HepG2 (cell line): ENCODE data around the gene SPP1. TPM values are rescaled to one million over a fixed set of nuclear protein-coding genes. Genes with fewer than 3 reads are reported as not detected.

ENCODE experiments used
- ATAC-seq: fragments of 200-7000 bp; cut with Tn5 transposase; 3 replicates; pipeline ENCODE4 v1.9.1; 2020; ENCODE audit warnings: mild to moderate bottlenecking, moderate library complexity
- BruUV-seq: library from RNA; stranded (reverse); fragments of 400-500 nt; replicated peaks from 2 replicates; lab custom pipeline; 2021; lab: Mats Ljungman, UMichigan
- CTCF ChIA-PET: fragments of 300-600 bp; formaldehyde crosslinking; extraction: SDS; loops from one replicate; lab custom pipeline; 2021; ENCODE audit warnings: low total read pairs, inconsistent platforms, low intra/inter-chr PET ratio; lab: Yijun Ruan, JAX
- POLR2A ChIA-PET: fragments of 350-600 bp; sonication (Branson Sonifier 250); formaldehyde crosslinking; loops from one replicate; lab custom pipeline; 2020; ENCODE audit warnings: antibody characterized with exemption, inconsistent platforms; lab: Yijun Ruan, JAX
- DNase-seq: peaks from one replicate; pipeline ENCODE4 v3.0.0-alpha.2; 2015; ENCODE audit warnings: low spot score
- FAIRE-seq: peaks from 3 replicates; lab custom pipeline; 2011; peaks lifted over from hg19 to GRCh38; lab: Jason Lieb, UNC
- H2AFZ ChIP-seq: one replicate; pipeline ENCODE4 v1.6.1; 2011; ENCODE audit warnings: low read length, inconsistent platforms
- H3K27ac ChIP-seq: fragments of 300-600 bp; 3 replicates; pipeline ENCODE4 v1.8.0; 2011; ENCODE audit warnings: mixed run types, mild to moderate bottlenecking, mixed read lengths, low read length, inconsistent platforms; ENCODE audit not compliant: insufficient read depth; ENCODE audit errors: extremely low read length
- H3K27me3 ChIP-seq, 2 experiments: fragments of 200-600 bp in 1 of 2; 2 replicates in 1 of 2; 3 replicates in 1 of 2; pipeline versions ENCODE4 v1.6.0 to v1.8.0; 2011; ENCODE audit warnings: low read length in 2 of 2, mild to moderate bottlenecking in 2 of 2, moderate library complexity in 2 of 2, inconsistent platforms in 1 of 2; ENCODE audit not compliant: insufficient read depth in 2 of 2, control insufficient read depth in 1 of 2
- H3K36me3 ChIP-seq, 2 experiments: fragments of 200-600 bp in 1 of 2; replicated peaks in 1 of 2; 2 replicates in 1 of 2; 3 replicates in 1 of 2; pipeline versions ENCODE4 v1.5.1 to v1.8.0; 2011; ENCODE audit warnings: low read length in 2 of 2, inconsistent platforms in 1 of 2; ENCODE audit not compliant: insufficient read depth in 2 of 2, control insufficient read depth in 1 of 2
- H3K4me1 ChIP-seq: 2 replicates; pipeline ENCODE4 v1.5.1; 2012; ENCODE audit warnings: low read length, inconsistent platforms; ENCODE audit not compliant: insufficient read depth
- H3K4me2 ChIP-seq: 2 replicates; pipeline ENCODE4 v1.6.0; 2011; ENCODE audit warnings: low read depth, low read length, inconsistent platforms
- H3K4me3 ChIP-seq, 3 experiments: fragments of 200-600 bp in 1 of 3; sonication (generic), shearing (Covaris generic) in 1 of 3; replicated peaks in 1 of 3; 2 replicates each; pipeline ENCODE4 v1.5.1; 2011 to 2016; ENCODE audit warnings: low read length in 3 of 3, inconsistent platforms in 2 of 3, low read depth in 2 of 3, mild to moderate bottlenecking in 2 of 3, control low read depth in 1 of 3, mixed read lengths in 1 of 3; ENCODE audit not compliant: insufficient read depth in 1 of 3
- H3K79me2 ChIP-seq: one replicate; pipeline ENCODE4 v1.6.1; 2011; ENCODE audit warnings: low read length, inconsistent platforms; ENCODE audit not compliant: insufficient read depth
- H3K9ac ChIP-seq: 2 replicates; pipeline ENCODE4 v1.6.0; 2011; ENCODE audit warnings: mild to moderate bottlenecking, low read depth, low read length, inconsistent platforms; ENCODE audit not compliant: insufficient read depth
- H3K9me3 ChIP-seq: 2 replicates; pipeline ENCODE4 v1.5.1; 2012; ENCODE audit warnings: mild to moderate bottlenecking, low read length
- H4K20me1 ChIP-seq: 2 replicates; pipeline ENCODE4 v1.6.0; 2011; ENCODE audit warnings: inconsistent platforms, mild to moderate bottlenecking, low read length, moderate library complexity; ENCODE audit not compliant: insufficient read depth
- HMGXB4 ChIP-seq, 2 experiments: sonication (generic) in 1 of 2; formaldehyde crosslinking in 1 of 2; IDR thresholded peaks; 2 replicates each; pipeline versions ENCODE4 v1.4.0 to v1.6.1; 2018 to 2020; ENCODE audit warnings: missing genetic modification reagents in 2 of 2, borderline replicate concordance in 1 of 2, low read depth in 1 of 2, mild to moderate bottlenecking in 1 of 2, missing biosample characterization in 1 of 2
- KAT7 ChIP-seq: IDR thresholded peaks from 2 replicates; pipeline ENCODE4 v1.6.1; 2018; ENCODE audit warnings: borderline replicate concordance, missing compliant biosample characterization
- KAT8 ChIP-seq: IDR thresholded peaks from 2 replicates; pipeline ENCODE4 v1.6.1; 2016; ENCODE audit warnings: missing genetic modification reagents, missing compliant biosample characterization
- MATR3 ChIP-seq: sonication (generic); formaldehyde crosslinking; IDR thresholded peaks from 2 replicates; pipeline ENCODE4 v1.4.0; 2020; ENCODE audit warnings: missing genetic modification reagents
- PAWR ChIP-seq: sonication (generic); formaldehyde crosslinking; IDR thresholded peaks from 2 replicates; pipeline ENCODE4 v1.4.0; 2020; ENCODE audit warnings: missing genetic modification reagents, mild to moderate bottlenecking, borderline replicate concordance
- PHF8 ChIP-seq: sonication (generic); formaldehyde crosslinking; IDR thresholded peaks from 2 replicates; pipeline ENCODE4 v1.5.0; 2020; ENCODE audit warnings: missing genetic modification reagents
- SMARCE1 ChIP-seq: fragments of 450-650 bp; IDR thresholded peaks from 2 replicates; pipeline ENCODE4 v1.6.1; 2017; ENCODE audit warnings: borderline replicate concordance
- THRA ChIP-seq: sonication (generic); formaldehyde crosslinking; IDR thresholded peaks from 2 replicates; pipeline ENCODE4 v1.4.0; 2020; ENCODE audit warnings: missing genetic modification reagents, borderline replicate concordance
- ZHX2 ChIP-seq, 2 experiments: sonication (generic) in 1 of 2; formaldehyde crosslinking in 1 of 2; IDR thresholded peaks; 2 replicates each; pipeline versions ENCODE4 v1.6.1 to v1.9.0; 2014 to 2022; ENCODE audit warnings: antibody characterized with exemption in 1 of 2, borderline replicate concordance in 1 of 2, inconsistent platforms in 1 of 2, low read depth in 1 of 2, missing genetic modification reagents in 1 of 2
- ZNF354B ChIP-seq: sonication (generic); formaldehyde crosslinking; IDR thresholded peaks from 2 replicates; pipeline ENCODE4 v1.8.0; 2022; ENCODE audit warnings: mild to moderate bottlenecking, missing genetic modification reagents
- ZNF383 ChIP-seq: sonication (generic); formaldehyde crosslinking; IDR thresholded peaks from 2 replicates; pipeline ENCODE4 v1.4.0; 2020; ENCODE audit warnings: missing genetic modification reagents, mild to moderate bottlenecking, borderline replicate concordance
- ZNF446 ChIP-seq: sonication (generic); formaldehyde crosslinking; IDR thresholded peaks from 2 replicates; pipeline ENCODE4 v1.5.0; 2020; ENCODE audit warnings: mild to moderate bottlenecking, missing genetic modification reagents
- WGBS: methylation state at CpG from one replicate; pipeline ENCODE4 v1.1.6; 2017; ENCODE audit warnings: low lambda C conversion rate; 5-methylcytosine and 5-hydroxymethylcytosine counted together
- in situ Hi-C: cut with HindIII; loops from 2 replicates; pipeline ENCODE4 v1.10.0; 2017; ENCODE audit warnings: low pct_unique_long_range_greater_than_20kb; ENCODE audit not compliant: extremely low pct_ligation_motif_present
- intact Hi-C: fragments of 100-400 bp; cut with micrococcal nuclease; formaldehyde crosslinking; loops from one replicate; pipeline ENCODE4 v1.10.0; 2022; ENCODE audit not compliant: unreplicated experiment
- polyA plus RNA-seq, 8 experiments: library from polyadenylated mRNA; depleted of rRNA in 3 of 8; stranded (reverse) in 7 of 8; unstranded in 1 of 8; fragments of >200 nt; fragmentation: Illumina TruSeq in 4 of 8; extraction: Trizol in 4 of 8; gene quantifications; 2 replicates each; pipeline versions ENCODE4 v1.2.1 to v1.2.3, GENCODE V29; 2011 to 2016; ENCODE audit warnings: low read depth in 4 of 8, missing spikeins in 1 of 8, mixed read lengths in 1 of 8; ENCODE audit not compliant: insufficient read depth in 1 of 8
- total RNA-seq, 5 experiments: library from RNA; depleted of rRNA; stranded (reverse); fragments of >200 nt; fragmentation: Illumina TruSeq; extraction: Trizol; gene quantifications; 2 replicates each; pipeline ENCODE4 v1.2.3, GENCODE V29; 2016; ENCODE audit warnings: low read depth in 1 of 5

The SPP1 gene
- total and polyA plus RNA-seq, 2 of the 13 experiments (the other 11 are each of a cell fraction or from before 2014, with no cell fraction given), result 682 to 788 TPM

- Histone ChIP-seq H3K36me3 (no peaks in the 10 kb centered on the region), H4K20me1 (no peaks in the 10 kb centered on the region), H3K9me3 (no peaks in the 10 kb centered on the region), H3K4me1 (peaks cover 64% of the 10 kb centered on the region), H2AFZ (peak overlapping the region; percentile 95), H3K4me3 (peak overlapping the region in 2 of 3 experiments; percentile 24 to 26; a peak in 2 of 6 replicates), H3K27ac (no peak overlapping the region), H3K9ac (peak overlapping the region; percentile 32), H3K4me2 (peak overlapping the region; percentile 72), H3K79me2 (peaks cover 15% of the 10 kb centered on the region), H3K27me3 (no peaks in the 10 kb centered on the region)
- BruUV-seq, result no TSS peak
- intact Hi-C loops, result loop anchor here (1.0 kb wide), 2 partner anchors 62 to 120 kb away; no protein-coding TSS in a partner anchor
- 35% methylated on average over 14 of the region's 14 CpGs for WGBS
- ChIA-PET POLR2A (interaction anchor here (0.8 to 1.3 kb wide), 4 partner anchors 107 to 120 kb away, joined by 3 to 6 read pairs (median 4); no protein-coding TSS in a partner anchor), CTCF (interaction anchor here (0.8 to 5.3 kb wide), 2 partner anchors 108 to 120 kb away, joined by 3 to 67 read pairs; no protein-coding TSS in a partner anchor)
- FAIRE-seq, result peak; percentile 72
- DNase-seq, result peak; percentile 63
- in situ Hi-C loops, result no loop called here
- ATAC-seq, result peak; percentile 77
- TF ChIP-seq MATR3 (CRISPR knock-in tag), result no peak
- TF ChIP-seq ZNF354B (CRISPR knock-in tag), result no peak
- no peak for TF ChIP-seq ZNF383
- TF ChIP-seq KAT7 (CRISPR knock-in tag), result 0 out of 2 replicates have a peak, but pooled peaks have one; percentile 38
- TF ChIP-seq THRA, result 0 out of 2 replicates have a peak, but pooled peaks have one; percentile 15
- TF ChIP-seq SMARCE1, result no peak
- TF ChIP-seq PAWR, result no peak
- 0 out of 2 replicates have a peak, but pooled peaks have one; percentile 23 for TF ChIP-seq PHF8 (CRISPR knock-in tag)
- no peak for TF ChIP-seq ZNF446 (CRISPR knock-in tag)
- 0 out of 4 replicates have a peak, but pooled peaks of 1 of the 2 experiments have one; percentile 19 for TF ChIP-seq HMGXB4 (CRISPR knock-in tag; IDR thresholded peaks at IDR 0.05; ENCODE audit: borderline replicate concordance in 1 of 2, low read depth in 1 of 2)
- no peak for TF ChIP-seq ZHX2 (IDR thresholded peaks at IDR 0.05; ENCODE audit: low read depth)
- TF ChIP-seq ZHX2 (CRISPR knock-in tag; IDR thresholded peaks at IDR 0.05; ENCODE audit: borderline replicate concordance), result no peak
- TF ChIP-seq KAT8, result peak; percentile 34; the same call in 1 of the 2 replicates
Measured at GRCh38 chr4:87973283-87974169, 2.0 kb upstream of the SPP1 start.
